Adrenal gland (tissue), 5 donors: ENCODE measurements around the gene GRIN2D.

Source experiments
- POLR2A ChIP-seq, 2 donors: fragments of 450-650 bp; IDR thresholded peaks; one replicate each; pipeline ENCODE4 v1.6.1; 2017; ENCODE audit warnings: antibody characterized with exemption in 2 of 2, mild to moderate bottlenecking in 2 of 2, moderate library complexity in 1 of 2
- TF ChIP-seq, protein P1 (sequence below), 6 experiments: fragments of 450-650 bp in 4 of 6; fragments of 200-600 bp in 2 of 6; sonication (generic) in 1 of 6; IDR thresholded peaks; 1 replicate in 5 of 6; 2 replicates in 1 of 6; pipeline versions ENCODE4 v1.5.1 to v1.8.0; 2016 to 2021; ENCODE audit warnings: antibody characterized with exemption in 6 of 6, mild to moderate bottlenecking in 2 of 6, moderate library complexity in 1 of 6
- donor health status: DM: no; HTN: no; CAD: no.

DNA sequence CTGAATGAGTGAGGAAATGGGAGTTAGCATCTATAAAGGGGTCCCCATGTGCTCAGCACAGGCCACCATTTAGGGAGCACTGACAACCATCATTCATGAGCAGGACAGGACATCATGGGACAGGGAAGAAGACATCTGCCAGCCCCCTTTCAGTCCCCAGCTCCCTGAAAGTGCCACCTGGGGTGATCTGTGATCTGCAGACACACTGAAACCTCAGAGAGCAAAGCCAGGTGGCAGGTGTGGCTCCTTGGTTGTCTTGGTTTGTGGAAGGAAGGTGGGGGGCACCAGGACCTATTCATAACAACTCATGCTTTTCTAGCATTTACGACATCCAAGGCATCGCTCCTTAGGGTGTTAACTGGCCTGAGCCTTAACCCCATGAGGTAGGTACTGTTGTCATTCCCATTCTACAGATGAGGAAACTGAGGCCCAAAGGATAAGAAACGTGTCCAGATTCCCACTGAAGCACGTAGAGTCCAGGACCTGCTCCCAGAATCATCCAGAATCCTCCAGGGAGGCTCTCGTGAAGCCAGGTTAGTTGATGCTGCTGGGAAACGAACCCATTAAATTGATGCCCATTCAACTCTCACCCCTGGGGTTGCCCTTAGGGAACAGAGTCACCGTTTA, 7.9 kb upstream of the GRIN2D start:
- TF ChIP-seq, protein P1, sequence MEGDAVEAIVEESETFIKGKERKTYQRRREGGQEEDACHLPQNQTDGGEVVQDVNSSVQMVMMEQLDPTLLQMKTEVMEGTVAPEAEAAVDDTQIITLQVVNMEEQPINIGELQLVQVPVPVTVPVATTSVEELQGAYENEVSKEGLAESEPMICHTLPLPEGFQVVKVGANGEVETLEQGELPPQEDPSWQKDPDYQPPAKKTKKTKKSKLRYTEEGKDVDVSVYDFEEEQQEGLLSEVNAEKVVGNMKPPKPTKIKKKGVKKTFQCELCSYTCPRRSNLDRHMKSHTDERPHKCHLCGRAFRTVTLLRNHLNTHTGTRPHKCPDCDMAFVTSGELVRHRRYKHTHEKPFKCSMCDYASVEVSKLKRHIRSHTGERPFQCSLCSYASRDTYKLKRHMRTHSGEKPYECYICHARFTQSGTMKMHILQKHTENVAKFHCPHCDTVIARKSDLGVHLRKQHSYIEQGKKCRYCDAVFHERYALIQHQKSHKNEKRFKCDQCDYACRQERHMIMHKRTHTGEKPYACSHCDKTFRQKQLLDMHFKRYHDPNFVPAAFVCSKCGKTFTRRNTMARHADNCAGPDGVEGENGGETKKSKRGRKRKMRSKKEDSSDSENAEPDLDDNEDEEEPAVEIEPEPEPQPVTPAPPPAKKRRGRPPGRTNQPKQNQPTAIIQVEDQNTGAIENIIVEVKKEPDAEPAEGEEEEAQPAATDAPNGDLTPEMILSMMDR (IDR thresholded peaks at IDR 0.05), result no peak
- TF ChIP-seq POLR2A (IDR thresholded peaks at IDR 0.05), result no peak
